HepG2 (cell line): ENCODE data around the gene HDGF.

ENCODE experiments used
- CREB1 ChIP-seq, 2 experiments: fragments of 450-650 bp in 1 of 2; IDR thresholded peaks; 2 replicates each; pipeline ENCODE4 v1.6.1; 2016 to 2017; ENCODE audit warnings: control low read depth in 1 of 2, mild to moderate bottlenecking in 1 of 2, missing compliant biosample characterization in 1 of 2, missing genetic modification characterization in 1 of 2
- EP300 ChIP-seq, 3 experiments: sonication (generic) in 1 of 3; formaldehyde crosslinking in 1 of 3; IDR thresholded peaks; 2 replicates each; pipeline versions ENCODE4 v1.5.1 to v1.6.1; 2011 to 2020; ENCODE audit warnings: low read depth in 2 of 3, low read length in 2 of 3, borderline replicate concordance in 1 of 3, improper control_type of control experiment in 1 of 3, mild to moderate bottlenecking in 1 of 3, missing genetic modification reagents in 1 of 3, moderate library complexity in 1 of 3
- HCFC1 ChIP-seq: fragments of 150-350 bp; IDR thresholded peaks from 2 replicates; pipeline ENCODE4 v1.6.1; 2014; ENCODE audit warnings: low read depth, low read length
- KLF9 ChIP-seq: IDR thresholded peaks from 2 replicates; pipeline ENCODE4 v1.6.1; 2016; ENCODE audit warnings: low read depth
- ONECUT2 ChIP-seq: sonication (generic); formaldehyde crosslinking; IDR thresholded peaks from 2 replicates; pipeline ENCODE4 v1.4.0; 2020; ENCODE audit warnings: missing genetic modification reagents
- RFX5 ChIP-seq: IDR thresholded peaks from 2 replicates; pipeline ENCODE4 v1.6.1; 2011; ENCODE audit warnings: low read depth, low read length, improper control_type of control experiment
- ZBTB7A ChIP-seq: sonication (generic); formaldehyde crosslinking; IDR thresholded peaks from 2 replicates; pipeline ENCODE4 v1.8.0; 2022; ENCODE audit warnings: mild to moderate bottlenecking, missing genetic modification reagents
- ZNF441 ChIP-seq: sonication (generic); formaldehyde crosslinking; IDR thresholded peaks from 2 replicates; pipeline ENCODE4 v1.7.0; 2021; ENCODE audit warnings: missing genetic modification reagents, borderline replicate concordance
- TF ChIP-seq, protein P1 (sequence below): sonication (generic); formaldehyde crosslinking; IDR thresholded peaks from 2 replicates; pipeline ENCODE4 v1.8.1; 2023; ENCODE audit warnings: mild to moderate bottlenecking, missing genetic modification reagents, borderline replicate concordance
- TF ChIP-seq, protein P2 (sequence below): sonication (generic); formaldehyde crosslinking; IDR thresholded peaks from 2 replicates; pipeline ENCODE4 v1.4.0; 2020; ENCODE audit warnings: low read depth, mild to moderate bottlenecking, missing genetic modification reagents
- TF ChIP-seq, protein P3 (sequence below): sonication (generic); formaldehyde crosslinking; IDR thresholded peaks from 2 replicates; pipeline ENCODE4 v1.5.1; 2020; ENCODE audit warnings: mild to moderate bottlenecking, missing genetic modification reagents, moderate library complexity
- TF ChIP-seq, protein P4 (sequence below): sonication (generic); formaldehyde crosslinking; IDR thresholded peaks from 2 replicates; pipeline ENCODE4 v1.5.0; 2020; ENCODE audit warnings: mild to moderate bottlenecking, missing genetic modification reagents, moderate library complexity
- TF ChIP-seq, protein P5 (sequence below), 2 experiments: sonication (generic) in 1 of 2; formaldehyde crosslinking in 1 of 2; IDR thresholded peaks; 2 replicates each; pipeline versions ENCODE4 v1.5.1 to v1.6.1; 2011 to 2020; ENCODE audit warnings: borderline replicate concordance in 1 of 2, low read depth in 1 of 2, low read length in 1 of 2, mild to moderate bottlenecking in 1 of 2, missing genetic modification reagents in 1 of 2, moderate library complexity in 1 of 2

DNA sequence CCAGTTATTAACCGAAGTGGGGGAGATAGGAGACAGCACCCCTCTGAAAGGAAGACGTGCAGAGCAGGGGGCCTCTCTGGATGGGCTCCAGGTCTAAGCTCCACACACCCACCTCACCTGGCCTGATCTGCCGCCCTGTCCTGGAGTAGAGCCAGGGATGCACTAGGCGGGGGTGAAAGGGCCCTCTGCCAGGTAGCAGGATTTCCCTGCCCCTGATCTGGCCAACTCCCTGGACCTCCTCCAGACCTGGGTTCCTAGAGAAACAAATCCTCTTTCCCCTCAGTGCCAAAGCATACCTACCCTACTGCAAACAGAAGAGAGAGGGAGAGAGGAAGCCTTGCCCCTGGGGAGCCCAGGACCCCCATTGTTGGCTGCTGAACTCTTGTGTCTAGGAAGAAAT is 48.1 kb downstream of the HDGF start:
- TF ChIP-seq RFX5 (no peak), KLF9 (no peak), ZBTB7A (no peak), CREB1 (IDR thresholded peaks at IDR 0.05) (no peak), CREB1 (CRISPR knock-in tag; IDR thresholded peaks at IDR 0.05) (no peak), EP300 (IDR thresholded peaks at IDR 0.05; ENCODE audit: low read depth in 2 of 2, low read length in 2 of 2) (no peak), EP300 (CRISPR knock-in tag; IDR thresholded peaks at IDR 0.05; ENCODE audit: borderline replicate concordance) (no peak), ONECUT2 (CRISPR knock-in tag) (no peak), HCFC1 (no peak), ZNF441 (CRISPR knock-in tag) (no peak)
- TF ChIP-seq, protein P1, sequence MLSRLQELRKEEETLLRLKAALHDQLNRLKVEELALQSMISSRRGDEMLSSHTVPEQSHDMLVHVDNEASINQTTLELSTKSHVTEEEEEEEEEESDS (CRISPR knock-in tag), result no peak
- TF ChIP-seq, protein P2, sequence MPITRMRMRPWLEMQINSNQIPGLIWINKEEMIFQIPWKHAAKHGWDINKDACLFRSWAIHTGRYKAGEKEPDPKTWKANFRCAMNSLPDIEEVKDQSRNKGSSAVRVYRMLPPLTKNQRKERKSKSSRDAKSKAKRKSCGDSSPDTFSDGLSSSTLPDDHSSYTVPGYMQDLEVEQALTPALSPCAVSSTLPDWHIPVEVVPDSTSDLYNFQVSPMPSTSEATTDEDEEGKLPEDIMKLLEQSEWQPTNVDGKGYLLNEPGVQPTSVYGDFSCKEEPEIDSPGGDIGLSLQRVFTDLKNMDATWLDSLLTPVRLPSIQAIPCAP (CRISPR knock-in tag), result no peak
- TF ChIP-seq, protein P3, sequence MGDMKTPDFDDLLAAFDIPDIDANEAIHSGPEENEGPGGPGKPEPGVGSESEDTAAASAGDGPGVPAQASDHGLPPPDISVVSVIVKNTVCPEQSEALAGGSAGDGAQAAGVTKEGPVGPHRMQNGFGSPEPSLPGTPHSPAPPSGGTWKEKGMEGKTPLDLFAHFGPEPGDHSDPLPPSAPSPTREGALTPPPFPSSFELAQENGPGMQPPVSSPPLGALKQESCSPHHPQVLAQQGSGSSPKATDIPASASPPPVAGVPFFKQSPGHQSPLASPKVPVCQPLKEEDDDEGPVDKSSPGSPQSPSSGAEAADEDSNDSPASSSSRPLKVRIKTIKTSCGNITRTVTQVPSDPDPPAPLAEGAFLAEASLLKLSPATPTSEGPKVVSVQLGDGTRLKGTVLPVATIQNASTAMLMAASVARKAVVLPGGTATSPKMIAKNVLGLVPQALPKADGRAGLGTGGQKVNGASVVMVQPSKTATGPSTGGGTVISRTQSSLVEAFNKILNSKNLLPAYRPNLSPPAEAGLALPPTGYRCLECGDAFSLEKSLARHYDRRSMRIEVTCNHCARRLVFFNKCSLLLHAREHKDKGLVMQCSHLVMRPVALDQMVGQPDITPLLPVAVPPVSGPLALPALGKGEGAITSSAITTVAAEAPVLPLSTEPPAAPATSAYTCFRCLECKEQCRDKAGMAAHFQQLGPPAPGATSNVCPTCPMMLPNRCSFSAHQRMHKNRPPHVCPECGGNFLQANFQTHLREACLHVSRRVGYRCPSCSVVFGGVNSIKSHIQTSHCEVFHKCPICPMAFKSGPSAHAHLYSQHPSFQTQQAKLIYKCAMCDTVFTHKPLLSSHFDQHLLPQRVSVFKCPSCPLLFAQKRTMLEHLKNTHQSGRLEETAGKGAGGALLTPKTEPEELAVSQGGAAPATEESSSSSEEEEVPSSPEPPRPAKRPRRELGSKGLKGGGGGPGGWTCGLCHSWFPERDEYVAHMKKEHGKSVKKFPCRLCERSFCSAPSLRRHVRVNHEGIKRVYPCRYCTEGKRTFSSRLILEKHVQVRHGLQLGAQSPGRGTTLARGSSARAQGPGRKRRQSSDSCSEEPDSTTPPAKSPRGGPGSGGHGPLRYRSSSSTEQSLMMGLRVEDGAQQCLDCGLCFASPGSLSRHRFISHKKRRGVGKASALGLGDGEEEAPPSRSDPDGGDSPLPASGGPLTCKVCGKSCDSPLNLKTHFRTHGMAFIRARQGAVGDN (CRISPR knock-in tag), result no peak
- TF ChIP-seq, protein P4, sequence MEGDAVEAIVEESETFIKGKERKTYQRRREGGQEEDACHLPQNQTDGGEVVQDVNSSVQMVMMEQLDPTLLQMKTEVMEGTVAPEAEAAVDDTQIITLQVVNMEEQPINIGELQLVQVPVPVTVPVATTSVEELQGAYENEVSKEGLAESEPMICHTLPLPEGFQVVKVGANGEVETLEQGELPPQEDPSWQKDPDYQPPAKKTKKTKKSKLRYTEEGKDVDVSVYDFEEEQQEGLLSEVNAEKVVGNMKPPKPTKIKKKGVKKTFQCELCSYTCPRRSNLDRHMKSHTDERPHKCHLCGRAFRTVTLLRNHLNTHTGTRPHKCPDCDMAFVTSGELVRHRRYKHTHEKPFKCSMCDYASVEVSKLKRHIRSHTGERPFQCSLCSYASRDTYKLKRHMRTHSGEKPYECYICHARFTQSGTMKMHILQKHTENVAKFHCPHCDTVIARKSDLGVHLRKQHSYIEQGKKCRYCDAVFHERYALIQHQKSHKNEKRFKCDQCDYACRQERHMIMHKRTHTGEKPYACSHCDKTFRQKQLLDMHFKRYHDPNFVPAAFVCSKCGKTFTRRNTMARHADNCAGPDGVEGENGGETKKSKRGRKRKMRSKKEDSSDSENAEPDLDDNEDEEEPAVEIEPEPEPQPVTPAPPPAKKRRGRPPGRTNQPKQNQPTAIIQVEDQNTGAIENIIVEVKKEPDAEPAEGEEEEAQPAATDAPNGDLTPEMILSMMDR (CRISPR knock-in tag), result no peak
- TF ChIP-seq, protein P5, sequence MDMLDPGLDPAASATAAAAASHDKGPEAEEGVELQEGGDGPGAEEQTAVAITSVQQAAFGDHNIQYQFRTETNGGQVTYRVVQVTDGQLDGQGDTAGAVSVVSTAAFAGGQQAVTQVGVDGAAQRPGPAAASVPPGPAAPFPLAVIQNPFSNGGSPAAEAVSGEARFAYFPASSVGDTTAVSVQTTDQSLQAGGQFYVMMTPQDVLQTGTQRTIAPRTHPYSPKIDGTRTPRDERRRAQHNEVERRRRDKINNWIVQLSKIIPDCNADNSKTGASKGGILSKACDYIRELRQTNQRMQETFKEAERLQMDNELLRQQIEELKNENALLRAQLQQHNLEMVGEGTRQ (IDR thresholded peaks at IDR 0.05; ENCODE audit: low read depth, low read length), result no peak
- TF ChIP-seq, protein P5 (CRISPR knock-in tag; IDR thresholded peaks at IDR 0.05; ENCODE audit: borderline replicate concordance), result no peak
